Activated CD8-positive, alpha-beta memory T cell treated with anti-CD3 and anti-CD28 coated beads, Interleukin-2, amount 50 U/mL, for 24 hours (primary cell): ENCODE measurements around the gene PAK1.

Source experiments
- DNase-seq: peaks from one replicate; pipeline ENCODE4 v3.0.0-alpha.2; 2020; ENCODE audit errors: extremely low read depth

Gene PAK1

GRCh38 chr11:77371646-77372045, 102.2 kb downstream of the PAK1 start:
- DNase-seq: no peak

- DNase-seq: no peak
Observed at GRCh38 chr11:77370217-77370616, 103.7 kb downstream of the PAK1 start.

DNA sequence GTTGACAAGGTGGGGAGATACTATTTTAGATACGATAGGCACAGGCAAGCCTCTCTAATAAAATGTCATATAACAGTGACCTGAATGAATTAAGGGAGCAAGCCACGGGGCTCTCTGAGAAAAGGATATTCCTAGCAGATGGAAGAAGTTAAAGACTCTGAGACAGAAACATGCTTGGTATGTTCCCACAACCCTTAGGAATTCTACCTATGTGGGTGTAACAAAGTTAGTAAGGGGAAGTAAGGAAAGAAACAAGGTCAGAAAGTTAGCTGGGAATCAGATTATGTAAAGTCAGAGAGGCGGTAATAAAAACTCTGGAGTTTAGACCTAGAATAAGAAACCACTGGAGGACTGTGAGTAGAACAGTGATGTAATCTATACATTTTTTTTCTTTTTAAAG, 112.7 kb downstream of the PAK1 start:
- DNase-seq: no peak

GRCh38 chr11:77359481-77359880, 114.4 kb downstream of the PAK1 start:
- DNase-seq: no peak

DNA sequence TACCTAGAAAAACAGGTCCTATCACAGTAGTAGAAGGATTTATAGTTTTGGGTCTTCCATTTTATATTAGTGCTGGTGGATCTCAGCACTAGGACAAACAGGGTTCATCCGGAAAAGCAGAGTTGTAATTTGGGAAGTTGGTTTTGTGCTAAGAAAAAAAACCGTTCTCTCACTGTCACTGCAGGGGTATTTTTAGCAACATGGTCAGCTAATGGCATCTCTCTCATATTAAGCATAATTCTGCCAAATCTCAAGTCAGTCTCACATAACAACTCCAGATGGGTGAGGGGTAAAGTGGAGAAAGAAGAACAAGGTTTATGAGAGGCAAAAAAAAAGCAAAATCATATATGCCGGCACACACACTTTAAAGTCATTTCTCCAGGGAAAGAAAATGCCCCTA, 120.8 kb downstream of the PAK1 start:
- DNase-seq: no peak

DNA sequence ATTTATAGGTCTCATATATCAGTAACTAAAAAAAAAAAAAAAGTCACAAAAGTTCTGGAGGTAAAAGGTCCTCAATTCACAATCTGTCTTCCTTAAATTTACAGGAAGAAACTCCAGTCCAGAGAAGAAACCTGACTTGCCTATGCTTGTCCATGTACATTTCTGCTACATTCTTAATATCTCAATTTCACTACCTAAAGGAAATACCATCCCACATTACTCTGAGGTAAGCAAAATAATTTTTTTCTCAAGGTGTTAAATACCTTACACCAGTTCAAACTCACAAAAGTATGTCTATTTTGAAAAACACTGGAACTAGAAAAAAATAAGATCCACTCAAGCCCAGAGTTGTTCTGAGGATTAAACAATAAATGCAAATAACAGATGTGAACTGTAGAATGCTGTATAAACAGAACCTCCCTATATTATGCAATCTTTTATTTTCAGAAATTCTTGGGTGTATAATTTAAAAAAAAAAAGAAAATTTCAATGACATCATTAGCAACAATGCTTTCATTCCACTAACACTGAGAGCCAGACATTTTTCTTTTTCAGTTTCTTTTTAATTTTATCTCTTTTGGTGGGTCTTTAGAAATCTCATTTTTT, 122.5 kb downstream of the PAK1 start:
- DNase-seq: no peak

DNA sequence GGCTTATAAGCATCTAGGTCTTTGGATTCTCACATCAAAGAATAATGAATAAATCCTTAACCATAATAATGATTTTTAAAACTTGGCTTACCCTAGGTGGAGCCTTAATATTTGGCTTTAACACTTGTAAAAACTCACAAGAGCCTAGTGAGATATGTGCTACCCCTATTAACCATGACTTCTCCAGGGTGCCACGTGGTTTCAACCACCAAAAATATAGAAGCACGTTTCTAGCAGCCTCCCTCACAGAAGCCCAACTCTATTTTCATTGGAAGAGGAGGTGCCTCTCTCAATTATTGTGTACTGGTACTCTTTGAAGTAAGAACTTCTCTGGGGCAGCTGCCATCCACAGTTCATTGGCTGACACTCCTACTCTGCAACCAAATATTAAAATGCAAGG, 125.9 kb downstream of the PAK1 start:
- no peak for DNase-seq

DNA sequence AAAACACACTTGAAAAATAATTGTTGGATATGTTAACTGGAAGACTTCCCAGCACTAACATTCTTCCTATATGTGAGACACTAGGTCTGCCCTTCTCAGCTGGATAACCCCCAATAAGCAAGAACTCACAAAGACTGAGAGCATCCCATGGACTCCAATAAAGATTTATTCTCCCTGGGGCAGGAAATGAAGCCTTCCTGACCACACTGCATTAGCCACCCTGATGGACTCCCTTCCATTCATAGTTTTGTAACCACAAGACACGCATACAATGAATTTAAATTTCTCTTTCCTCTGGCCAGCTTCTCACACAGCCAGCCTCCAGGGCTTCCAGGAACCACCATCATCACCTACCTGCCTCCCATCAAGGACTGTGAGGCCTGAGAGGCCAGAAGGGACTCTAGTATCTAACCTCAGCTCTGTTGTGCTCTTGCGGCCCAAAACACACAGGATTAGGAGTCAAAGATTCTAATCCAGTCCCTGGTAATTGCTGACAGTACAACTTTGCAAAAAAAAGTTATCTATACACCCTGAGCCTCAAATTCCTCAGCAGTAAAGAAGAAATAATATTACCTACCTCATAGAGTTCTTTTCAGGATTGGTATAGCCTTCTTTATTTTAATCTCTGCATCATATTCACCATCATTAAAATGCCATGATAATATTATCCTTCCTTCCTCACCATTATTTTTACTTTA, 126.8 kb downstream of the PAK1 start:
- DNase-seq: no peak

GRCh38 chr11:77345621-77346020, 128.3 kb downstream of the PAK1 start:
- no peak for DNase-seq

- DNase-seq: no peak
Observed at GRCh38 chr11:77340501-77340900, 133.4 kb downstream of the PAK1 start.

DNA sequence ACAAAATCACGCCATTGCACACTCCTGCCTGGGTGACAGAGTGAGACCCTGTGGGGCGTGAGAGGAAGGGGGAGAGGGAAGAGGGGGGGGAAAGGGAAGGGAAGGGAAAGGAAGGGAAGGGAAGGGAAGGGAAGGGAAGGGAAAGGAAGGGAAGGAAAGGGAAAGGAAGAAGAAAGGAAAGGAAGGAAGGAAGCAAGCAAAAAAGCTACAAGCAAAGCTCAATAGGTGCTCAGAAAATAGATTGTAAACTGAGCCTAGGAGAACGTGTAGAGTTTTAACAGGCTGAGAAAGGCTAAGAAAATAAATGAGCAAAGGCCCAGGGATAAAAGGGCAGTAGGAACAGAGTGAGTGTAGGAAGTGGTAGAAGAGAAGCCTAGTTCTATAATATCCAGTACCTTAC, 141.6 kb downstream of the PAK1 start:
- no peak for DNase-seq

DNA sequence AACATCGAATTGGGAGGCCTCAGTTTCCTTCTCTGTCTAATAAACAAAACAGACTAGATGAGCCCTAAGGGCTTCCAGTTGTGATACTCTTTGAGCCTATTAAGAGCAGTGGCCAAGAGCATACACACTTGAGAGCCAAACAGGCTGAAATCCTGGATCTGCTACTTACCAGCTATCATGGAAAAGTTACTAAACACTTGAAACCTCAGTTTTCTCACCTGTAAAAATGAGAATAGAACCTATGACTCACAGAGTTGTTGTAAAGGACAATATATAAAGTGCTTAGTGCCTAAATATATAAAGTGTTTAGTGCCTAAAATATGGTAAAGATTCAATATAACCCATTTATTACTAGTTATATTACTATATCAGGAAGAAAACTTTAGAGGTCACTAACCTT, 148.7 kb downstream of the PAK1 start:
- no peak for DNase-seq

DNA sequence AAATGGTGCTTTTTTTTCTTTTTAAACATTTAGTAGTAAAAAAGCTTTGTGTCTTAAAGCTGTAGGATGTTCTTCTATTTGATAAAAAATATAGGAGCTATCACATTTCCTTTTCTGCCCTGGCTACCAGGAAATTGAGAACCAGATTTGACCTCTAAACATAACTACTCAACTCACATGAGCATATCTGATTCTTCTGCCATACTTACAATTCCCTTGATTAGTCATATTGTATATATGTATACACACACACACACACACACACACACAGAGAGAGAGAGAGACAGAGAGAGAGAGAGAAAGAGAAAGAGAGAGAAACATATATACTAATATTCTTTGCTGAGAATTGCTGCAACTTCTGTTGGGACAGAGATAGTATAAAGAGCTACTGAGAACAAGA, 149.4 kb downstream of the PAK1 start:
- DNase-seq: no peak

GRCh38 chr11:77322926-77323590, 150.8 kb downstream of the PAK1 start:
- no peak for DNase-seq

DNA sequence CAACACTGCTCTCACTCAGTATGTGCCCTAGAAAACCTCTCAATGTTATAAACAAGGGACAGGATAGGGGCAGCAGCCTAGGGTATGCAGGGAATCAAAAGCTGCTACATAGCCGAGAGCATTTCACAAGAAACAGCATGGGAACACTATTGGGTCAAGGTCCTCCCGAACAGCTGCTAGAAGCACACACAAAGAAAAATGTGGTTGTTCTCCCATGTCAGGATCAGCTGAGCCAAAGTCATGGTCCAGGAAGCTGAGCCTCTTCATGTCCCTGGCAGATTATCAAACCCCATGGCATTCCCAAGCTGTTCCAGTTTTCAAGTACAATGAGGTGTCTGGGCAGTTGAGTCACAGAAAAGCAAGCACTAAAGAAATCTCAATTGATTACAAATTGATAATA, 151.4 kb downstream of the PAK1 start:
- no peak for DNase-seq

DNA sequence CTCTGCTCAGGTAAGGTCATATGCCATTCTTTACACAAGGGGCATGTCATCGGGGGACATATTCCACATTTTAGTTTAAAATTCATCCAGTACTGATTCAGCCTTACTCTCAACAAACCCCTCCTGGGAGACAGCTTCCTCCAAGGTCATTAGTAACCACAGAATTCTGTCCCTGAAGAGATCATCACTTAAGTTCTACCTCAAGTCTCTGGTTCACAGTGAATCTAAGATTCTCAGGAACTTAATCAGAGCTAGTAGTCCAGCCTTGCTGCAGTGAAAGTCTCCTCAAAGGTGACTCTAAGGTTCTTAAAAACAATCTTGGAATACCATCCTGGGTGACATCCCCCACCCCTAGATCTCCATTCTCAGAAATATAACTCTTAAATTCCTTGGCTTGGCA, 153.5 kb downstream of the PAK1 start:
- DNase-seq: no peak

DNA sequence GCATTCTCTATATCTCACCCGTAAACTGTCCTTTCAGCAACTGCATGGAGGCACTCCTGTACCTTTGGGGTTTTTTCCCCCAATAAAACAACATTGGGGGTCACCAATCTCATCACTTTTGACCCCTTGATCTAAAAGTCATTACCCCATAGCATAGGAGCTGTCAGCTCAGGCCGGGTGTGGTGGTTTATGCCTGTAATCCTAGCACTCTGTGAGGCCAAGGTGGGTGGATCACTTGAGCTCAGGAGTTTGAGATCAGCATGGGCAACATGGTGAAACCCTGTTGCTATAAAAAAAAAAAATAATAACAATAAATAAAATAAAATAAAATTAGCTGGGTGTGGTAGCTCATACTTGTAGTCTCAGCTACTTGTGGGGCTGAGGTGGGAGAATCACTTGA, 155.3 kb downstream of the PAK1 start:
- DNase-seq: no peak

DNA sequence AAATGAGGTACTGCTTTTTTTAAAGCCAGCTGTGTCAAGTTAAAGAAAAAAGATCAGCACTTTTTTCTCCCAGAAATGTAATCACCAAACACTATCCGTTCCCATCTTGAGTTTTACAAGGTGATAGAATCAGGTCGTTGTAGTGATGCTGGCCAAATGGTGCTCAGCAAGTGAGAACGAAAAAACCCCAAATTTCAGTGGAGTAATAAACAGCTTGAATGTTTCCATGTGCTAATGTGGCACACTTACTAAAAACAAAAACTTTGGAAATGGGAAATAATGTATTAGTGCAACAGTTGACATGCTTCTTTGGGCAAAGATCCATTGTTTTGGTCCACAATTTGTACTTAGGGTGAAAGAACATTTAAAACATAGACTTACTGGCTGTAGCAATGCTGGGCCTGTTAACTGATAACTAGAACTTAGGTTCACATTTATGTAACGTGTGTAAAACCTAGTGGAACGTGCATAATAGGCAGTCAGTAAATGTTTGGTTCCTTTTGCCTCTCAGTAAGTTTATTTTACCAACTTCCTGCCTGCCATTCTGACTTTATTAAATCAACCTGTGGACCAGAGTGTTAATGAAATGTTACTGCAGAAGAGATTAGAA, 157.1 kb downstream of the PAK1 start:
- no peak for DNase-seq

DNA sequence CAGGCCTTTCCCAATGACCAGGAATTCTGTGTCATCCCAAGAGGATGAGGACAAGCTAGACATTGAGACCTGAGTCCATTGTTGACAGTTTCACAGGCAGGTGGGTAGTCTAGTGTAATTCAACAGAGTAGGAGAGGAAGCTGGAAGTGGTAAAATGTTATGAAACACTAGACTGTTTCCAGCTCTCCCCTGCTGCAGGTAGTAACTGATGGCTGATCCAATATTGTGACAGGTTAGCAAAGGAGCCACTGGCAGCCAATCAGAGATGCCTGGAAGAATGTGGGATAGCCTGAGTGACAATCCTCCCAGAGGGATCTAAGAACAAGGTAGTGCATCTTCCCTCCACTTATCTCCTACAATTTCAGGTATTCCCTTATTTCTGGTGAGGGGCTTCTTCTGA, 161.8 kb downstream of the PAK1 start:
- no peak for DNase-seq

DNA sequence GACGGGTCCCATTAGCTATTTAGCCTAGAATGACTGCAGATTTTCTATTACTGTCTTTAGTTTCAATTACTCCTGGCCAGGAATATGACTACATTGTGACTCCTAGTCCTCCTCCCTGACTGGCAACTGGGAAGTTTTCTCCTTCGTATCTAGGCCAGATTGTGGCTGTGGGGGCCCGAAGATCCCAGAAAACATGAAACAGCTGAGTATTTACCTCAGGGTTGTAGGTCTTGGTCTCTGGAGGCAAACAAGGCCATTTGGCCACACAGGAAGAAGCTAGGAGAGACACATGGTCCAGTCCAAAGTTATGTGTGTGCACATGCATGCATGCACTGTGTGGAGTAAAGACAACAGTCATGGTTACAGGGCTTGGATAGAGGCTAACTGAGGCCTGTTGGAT, 162.2 kb downstream of the PAK1 start:
- no peak for DNase-seq

DNA sequence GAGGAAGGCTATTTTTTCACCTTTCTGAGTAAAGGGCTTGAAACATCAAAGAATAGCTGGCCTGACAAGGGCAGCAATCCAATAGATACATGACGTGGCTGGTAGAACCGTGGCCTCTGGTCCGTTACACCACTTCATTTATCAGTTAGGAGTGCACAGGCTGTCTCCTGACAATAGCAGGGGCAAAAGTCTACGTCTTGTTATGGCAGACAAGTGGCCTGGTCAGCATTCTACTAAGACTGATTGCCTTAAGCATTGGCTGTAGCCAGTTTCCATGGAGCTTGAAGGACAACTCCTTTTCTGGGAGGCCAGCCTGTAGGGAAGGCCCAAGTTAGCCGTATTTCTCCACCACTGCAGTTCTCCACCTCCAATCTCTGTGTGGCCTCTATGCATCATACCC, 163.2 kb downstream of the PAK1 start:
- DNase-seq: no peak

GRCh38 chr11:77309401-77310085, 164.4 kb downstream of the PAK1 start:
- DNase-seq: no peak
